ENCODE measurements around the gene ABI3. TPM values are rescaled to one million over a fixed set of nuclear protein-coding genes. Genes with fewer than 3 reads are reported as not detected.

The ABI3 gene
- total RNA-seq, 1 experiment from 2014 or later = not detected

GRCh38 chr17:49193513-49194296 lies 16.8 kb upstream of the ABI3 start:
- ChIA-PET POLR2A (interaction anchor here (0.7 to 2.7 kb wide), 2 partner anchors 63 to 92 kb away, joined by 3 to 14 read pairs; no protein-coding TSS in a partner anchor), CTCF (interaction anchor here (0.6 kb wide), 1 partner anchor 278 kb away, joined by 3 read pairs; no protein-coding TSS in a partner anchor)
- BruUV-seq (replicated peaks) = no TSS peak
- TF ChIP-seq CTCF (IDR thresholded peaks at IDR 0.05; ENCODE audit: unreplicated experiment) = no peak
- peak; percentile 34 for DNase-seq (ENCODE audit: unreplicated experiment)
- H3K4me1 Mint-ChIP-seq (ENCODE audit: insufficient read depth, unreplicated experiment) = no peaks in the 10 kb centered on the region
- peak overlapping the region; percentile 96 for H3K27ac Mint-ChIP-seq (ENCODE audit: low read depth, unreplicated experiment)
- H3K27me3 Mint-ChIP-seq (ENCODE audit: insufficient read depth, unreplicated experiment) = no peaks in the 10 kb centered on the region
- peak overlapping the region; percentile 96 for H3K4me3 Mint-ChIP-seq (ENCODE audit: unreplicated experiment)
- H3K36me3 Mint-ChIP-seq (ENCODE audit: insufficient read depth, unreplicated experiment) = peaks cover 15% of the 10 kb centered on the region
- no peaks in the 10 kb centered on the region for H3K9me3 Mint-ChIP-seq (ENCODE audit: unreplicated experiment)
- intact Hi-C loops (cut with micrococcal nuclease) = loop anchor here (5.0 to 10.0 kb wide), 2 partner anchors 139 to 286 kb away; partner anchors contain the start of gene UBE2Z

- ChIA-PET CTCF (interaction anchor here (0.6 to 1.3 kb wide), 2 partner anchors 162 to 279 kb away, joined by 3 to 5 read pairs; no protein-coding TSS in a partner anchor), POLR2A (interaction anchor here (0.7 kb wide), 1 partner anchor 64 kb away, joined by 3 read pairs; no protein-coding TSS in a partner anchor)
- Mint-ChIP-seq H3K4me1 (ENCODE audit: insufficient read depth, unreplicated experiment) (no peaks in the 10 kb centered on the region), H3K27ac (ENCODE audit: low read depth, unreplicated experiment) (no peak overlapping the region), H3K9me3 (ENCODE audit: unreplicated experiment) (no peaks in the 10 kb centered on the region), H3K4me3 (ENCODE audit: unreplicated experiment) (peak overlapping the region; percentile 26), H3K36me3 (ENCODE audit: insufficient read depth, unreplicated experiment) (peaks cover 15% of the 10 kb centered on the region), H3K27me3 (ENCODE audit: insufficient read depth, unreplicated experiment) (no peaks in the 10 kb centered on the region)
- no peak for TF ChIP-seq CTCF (IDR thresholded peaks at IDR 0.05; ENCODE audit: unreplicated experiment)
- no TSS peak for BruUV-seq (replicated peaks)
- intact Hi-C loops (cut with micrococcal nuclease) = loop anchor here (5.0 to 10.0 kb wide), 2 partner anchors 139 to 287 kb away; partner anchors contain the start of gene UBE2Z
- no peak for DNase-seq (ENCODE audit: unreplicated experiment)
Observed at GRCh38 chr17:49194297-49194607, 16.3 kb upstream of the ABI3 start.

GRCh38 chr17:49195751-49196150 lies 14.8 kb upstream of the ABI3 start:
- DNase-seq (ENCODE audit: unreplicated experiment) = no peak
- TF ChIP-seq CTCF (IDR thresholded peaks at IDR 0.05; ENCODE audit: unreplicated experiment) = no peak
- intact Hi-C loops (cut with micrococcal nuclease) = loop anchor here (10.0 kb wide), 1 partner anchor 141 kb away; no protein-coding TSS in a partner anchor
- ChIA-PET POLR2A (no interaction called here), CTCF (interaction anchor here (0.6 to 1.3 kb wide), 3 partner anchors 42 to 473 kb away, joined by 3 to 5 read pairs (median 4); partner anchors contain the start of gene PRAC2)
- no TSS peak for BruUV-seq (replicated peaks)
- H3K27ac Mint-ChIP-seq (ENCODE audit: low read depth, unreplicated experiment) = no peak overlapping the region
- no peaks in the 10 kb centered on the region for H3K27me3 Mint-ChIP-seq (ENCODE audit: insufficient read depth, unreplicated experiment)
- no peaks in the 10 kb centered on the region for H3K4me1 Mint-ChIP-seq (ENCODE audit: insufficient read depth, unreplicated experiment)
- H3K36me3 Mint-ChIP-seq (ENCODE audit: insufficient read depth, unreplicated experiment) = peaks cover 15% of the 10 kb centered on the region
- no peaks in the 10 kb centered on the region for H3K9me3 Mint-ChIP-seq (ENCODE audit: unreplicated experiment)
- no peak overlapping the region for H3K4me3 Mint-ChIP-seq (ENCODE audit: unreplicated experiment)

GRCh38 chr17:49196520-49196919 lies 14.0 kb upstream of the ABI3 start:
- Mint-ChIP-seq H3K4me1 (ENCODE audit: insufficient read depth, unreplicated experiment) (no peaks in the 10 kb centered on the region), H3K4me3 (ENCODE audit: unreplicated experiment) (no peak overlapping the region), H3K27me3 (ENCODE audit: insufficient read depth, unreplicated experiment) (no peaks in the 10 kb centered on the region), H3K9me3 (ENCODE audit: unreplicated experiment) (no peaks in the 10 kb centered on the region), H3K27ac (ENCODE audit: low read depth, unreplicated experiment) (no peak overlapping the region), H3K36me3 (ENCODE audit: insufficient read depth, unreplicated experiment) (peaks cover 14% of the 10 kb centered on the region)
- intact Hi-C loops (cut with micrococcal nuclease) = loop anchor here (10.0 kb wide), 1 partner anchor 142 kb away; no protein-coding TSS in a partner anchor
- BruUV-seq (replicated peaks) = no TSS peak
- no peak for DNase-seq (ENCODE audit: unreplicated experiment)
- TF ChIP-seq CTCF (IDR thresholded peaks at IDR 0.05; ENCODE audit: unreplicated experiment) = no peak
- CTCF ChIA-PET = no interaction called here
- POLR2A ChIA-PET = no interaction called here

All from MCF 10A (cell line).